Measurements from ENCODE around the gene CPNE7. TPM values are rescaled to one million over a fixed set of nuclear protein-coding genes. Genes with fewer than 3 reads are reported as not detected.
A peak's percentile ranks its signal among the peaks of the same experiment; 100 is the strongest.

Gene CPNE7
- total and polyA plus RNA-seq, 2 of the 4 experiments (the other 2 are of a cell fraction): 5.4 to 17.4 TPM

GRCh38 chr16:89574681-89575246 is 794 bp upstream of the CPNE7 start (continued):
- TF ChIP-seq SMC3 (IDR thresholded peaks at IDR 0.05; ENCODE audit: low read depth, low read length) (peak; percentile 84), FOS (IDR thresholded peaks at IDR 0.05; ENCODE audit: low read depth, low read length) (no peak)

- no peak overlapping the region for H2BK20ac ChIP-seq (ENCODE audit: low read depth, low read length)
- no peak overlapping the region for H3K4ac ChIP-seq (ENCODE audit: low read depth, low read length)
- intact Hi-C loops (cut with micrococcal nuclease): no loop called here
- H4K8ac ChIP-seq (ENCODE audit: low read depth in 2 of 2, low read length in 2 of 2): no peak overlapping the region
- no peak overlapping the region for H3K23ac ChIP-seq (ENCODE audit: low read depth, low read length)
- DNase-seq: no peak
- no peak overlapping the region for H4K5ac ChIP-seq (ENCODE audit: low read depth, low read length)
- H3K27me3 ChIP-seq (ENCODE audit: control insufficient read depth, insufficient read depth, low read length): peaks cover 4% of the 10 kb centered on the region; the same call in 1 of the 2 replicates
- BruUV-seq (replicated peaks): no TSS peak
- WGBS, 2 experiments (ENCODE audit: extremely low coverage in 2 of 2, insufficient read length in 1 of 2): 37% methylated on average over 46 of the region's 89 CpGs; no CpG with 5 or more reads in 1 of the 2 experiments
- H4K20me1 ChIP-seq (ENCODE audit: insufficient read depth, low read length): peaks cover 3% of the 10 kb centered on the region; the same call in 1 of the 2 replicates
- H3K9me3 ChIP-seq (ENCODE audit: control insufficient read depth, insufficient read depth, low read length): no peaks in the 10 kb centered on the region
- dilution Hi-C loops (cut with HindIII; ENCODE audit: low sequenced_read_pairs, unreplicated experiment): no loop called here
- H3K9ac ChIP-seq (ENCODE audit: low read depth, low read length): no peak overlapping the region
- peak overlapping the region; percentile 93 for H2AK9ac ChIP-seq (replicated peaks; ENCODE audit: low read depth, low read length, poor library complexity)
- no peak overlapping the region for H3K14ac ChIP-seq (replicated peaks; ENCODE audit: low read depth, low read length)
- no peak overlapping the region for H2BK15ac ChIP-seq (ENCODE audit: low read depth, low read length)
- H2BK120ac ChIP-seq (ENCODE audit: low read depth, low read length): peak overlapping the region; percentile 32; the same call in 1 of the 2 replicates
- ATAC-seq (ENCODE audit: low read depth): no peak
- H3K18ac ChIP-seq (ENCODE audit: low read depth, low read length): no peak overlapping the region
- peaks cover 13% of the 10 kb centered on the region for H3K9me1 ChIP-seq (ENCODE audit: insufficient read depth, low read length)
- H2AK5ac ChIP-seq (ENCODE audit: low read depth, low read length): peak overlapping the region; percentile 51
- H3K27ac ChIP-seq (ENCODE audit: insufficient read depth, low read length): no peak overlapping the region; the same call in 1 of the 2 replicates
- no peak overlapping the region for H4K91ac ChIP-seq (ENCODE audit: insufficient read depth, low read depth, low read length)
- in situ Hi-C loops (cut with MboI; ENCODE audit: low sequenced_read_pairs): no loop called here
- peaks cover 6% of the 10 kb centered on the region; the same call in 1 of the 2 replicates for H3K36me3 ChIP-seq (ENCODE audit: control insufficient read depth, insufficient read depth, low read length)
- H3K4me3 ChIP-seq (ENCODE audit: insufficient read depth, low read depth, low read length): peak overlapping the region; percentile 30
- H2AFZ ChIP-seq (replicated peaks; ENCODE audit: low read length, poor library complexity): peak overlapping the region; percentile 89
- peaks cover 0 to 8% of the 10 kb centered on the region in 2 experiments; a peak in 1 of 4 replicates for H3K79me1 ChIP-seq (ENCODE audit: low read depth in 1 of 2, low read length in 2 of 2)
- no peak overlapping the region for H2BK5ac ChIP-seq (ENCODE audit: low read depth, low read length, poor library complexity, severe bottlenecking)
- H3K56ac ChIP-seq (ENCODE audit: extremely low read depth, insufficient read depth, low read length): no peak overlapping the region
- H3K4me1 ChIP-seq (ENCODE audit: control insufficient read depth, insufficient read depth, low read length): peaks cover 20% of the 10 kb centered on the region
- no peak overlapping the region for H3K4me2 ChIP-seq (ENCODE audit: low read depth, low read length)
- ChIA-PET CTCF (no interaction called here), POLR2A (ENCODE audit: unreplicated experiment) (no interaction called here)
- TF ChIP-seq RCOR1 (IDR thresholded peaks at IDR 0.05; ENCODE audit: insufficient replicate concordance, low read length): no peak
- TF ChIP-seq, protein P1, sequence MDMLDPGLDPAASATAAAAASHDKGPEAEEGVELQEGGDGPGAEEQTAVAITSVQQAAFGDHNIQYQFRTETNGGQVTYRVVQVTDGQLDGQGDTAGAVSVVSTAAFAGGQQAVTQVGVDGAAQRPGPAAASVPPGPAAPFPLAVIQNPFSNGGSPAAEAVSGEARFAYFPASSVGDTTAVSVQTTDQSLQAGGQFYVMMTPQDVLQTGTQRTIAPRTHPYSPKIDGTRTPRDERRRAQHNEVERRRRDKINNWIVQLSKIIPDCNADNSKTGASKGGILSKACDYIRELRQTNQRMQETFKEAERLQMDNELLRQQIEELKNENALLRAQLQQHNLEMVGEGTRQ (IDR thresholded peaks at IDR 0.05; ENCODE audit: low read depth, low read length): no peak
- TF ChIP-seq CTCF (conservative IDR thresholded peaks at IDR 0.05; ENCODE audit: low read depth, low read length): no peak
Observed at GRCh38 chr16:89576153-89577054, 846 bp downstream of the CPNE7 start.
